Lower leg skin (tissue), 4 donors: Measurements from ENCODE around the gene SLC38A6. TPM values are rescaled to one million over a fixed set of nuclear protein-coding genes. Genes with fewer than 3 reads are reported as not detected.

Experiments used
- DNase-seq, 2 donors: peaks; one replicate each; pipeline ENCODE4 v3.0.0-alpha.2; 2019; ENCODE audit warnings: low spot score in 2 of 2
- H3K4me3 ChIP-seq: fragments of 200-600 bp; sonication (generic); 2 replicates; pipeline ENCODE4 v1.5.1; 2017; ENCODE audit warnings: mild to moderate bottlenecking, low read depth; ENCODE audit not compliant: poor library complexity, severe bottlenecking
- CTCF ChIP-seq, 3 donors: fragments of 450-650 bp; IDR thresholded peaks; one replicate each; pipeline ENCODE4 v1.5.1; 2016; ENCODE audit warnings: antibody characterized with exemption in 3 of 3, mild to moderate bottlenecking in 3 of 3, moderate library complexity in 2 of 3
- POLR2A ChIP-seq, 2 donors: fragments of 450-650 bp; IDR thresholded peaks; one replicate each; pipeline ENCODE4 v1.6.1; 2016 to 2017; ENCODE audit warnings: antibody characterized with exemption in 2 of 2, mild to moderate bottlenecking in 1 of 2, moderate library complexity in 1 of 2
- WGBS, 2 donors: methylation state at CpG; one replicate each; pipeline ENCODE4 v1.1.5; 2018; 5-methylcytosine and 5-hydroxymethylcytosine counted together
- intact Hi-C: fragments of 100-400 bp; cut with DNase I; formaldehyde crosslinking; loops from one replicate; pipeline ENCODE4 v1.15.0; 2023; ENCODE audit warnings: low total_unique reads
- total RNA-seq, 4 donors: library from RNA; depleted of rRNA; stranded (reverse); fragments of >200 nt; gene quantifications; one replicate each; pipeline ENCODE4 v1.1.0, GENCODE V29; 2016

Gene SLC38A6
- total RNA-seq, 4 donors from 2014 or later: 2.7 to 18.1 (median 9.1) TPM

DNA sequence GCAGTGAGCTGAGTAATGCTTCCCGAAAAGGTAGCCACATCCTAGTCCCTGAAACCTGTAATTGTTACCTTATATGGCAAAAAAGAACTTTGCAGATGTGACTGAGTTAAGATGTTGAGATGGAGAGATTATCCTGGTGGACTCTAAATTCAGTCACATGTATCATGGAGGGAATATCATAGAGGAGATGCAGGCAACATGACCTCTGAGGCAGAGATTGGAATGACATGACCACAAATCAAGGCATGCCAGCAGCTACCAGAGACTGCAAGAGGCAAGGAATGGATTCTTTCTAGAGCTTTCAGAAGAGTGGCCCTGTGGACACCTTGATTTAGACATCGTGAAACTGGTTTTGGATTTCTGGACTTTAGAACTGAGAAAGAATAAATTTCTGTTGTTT lies 18.5 kb downstream of the SLC38A6 start:
- DNase-seq: no peak
- no peak overlapping the region for H3K4me3 ChIP-seq
- intact Hi-C loops: no loop called here
- TF ChIP-seq CTCF (IDR thresholded peaks at IDR 0.05) (no peak), POLR2A (IDR thresholded peaks at IDR 0.05) (no peak)
- WGBS, 2 donors: 94 to 100% methylated on average over 2 of the region's 2 CpGs

DNA sequence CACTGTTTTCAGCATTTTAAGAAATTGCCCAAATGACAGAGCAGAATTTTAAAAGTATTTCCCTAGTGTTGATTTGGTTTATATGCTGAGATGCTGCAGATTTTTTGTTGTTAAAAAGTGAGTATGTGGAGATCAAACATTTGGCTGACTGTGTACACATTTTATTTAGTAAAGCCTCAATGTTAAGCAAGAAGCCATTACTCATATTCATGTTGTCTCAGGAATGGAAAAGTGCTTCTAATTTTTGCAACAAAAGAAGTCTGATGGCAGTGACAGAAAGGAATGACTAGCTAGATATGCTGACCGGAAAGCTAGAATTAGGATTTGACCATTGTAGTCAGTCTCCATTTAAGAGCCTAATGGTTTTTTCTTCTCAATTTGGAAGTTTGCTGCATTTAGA lies 22.5 kb downstream of the SLC38A6 start:
- 98 to 100% methylated on average over 1 of the region's 1 CpG for WGBS, 2 donors
- no peak overlapping the region for H3K4me3 ChIP-seq
- TF ChIP-seq CTCF (IDR thresholded peaks at IDR 0.05): no peak
- TF ChIP-seq POLR2A (IDR thresholded peaks at IDR 0.05): no peak
- intact Hi-C loops: no loop called here
- no peak for DNase-seq

DNA sequence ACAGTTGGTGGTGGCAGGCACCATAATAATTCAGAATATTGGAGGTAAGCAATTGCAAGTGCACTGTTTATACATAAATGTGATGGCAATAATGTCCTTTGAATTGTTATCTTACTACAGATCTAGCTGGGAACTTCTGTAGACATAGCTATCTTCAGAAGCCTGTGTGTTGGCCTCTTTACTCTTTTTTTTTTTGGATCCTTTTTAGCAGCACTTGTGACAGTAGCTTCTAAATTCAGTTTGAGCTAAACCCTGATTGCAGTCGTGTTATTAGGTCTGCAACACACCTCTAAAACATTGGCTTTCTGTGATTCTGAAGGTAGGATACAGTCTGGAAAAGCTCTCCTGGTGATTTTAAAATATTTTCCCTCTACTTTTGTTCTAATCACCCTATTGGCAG lies 38.5 kb downstream of the SLC38A6 start:
- no peak overlapping the region for H3K4me3 ChIP-seq
- TF ChIP-seq POLR2A (IDR thresholded peaks at IDR 0.05) (no peak), CTCF (IDR thresholded peaks at IDR 0.05) (no peak)
- intact Hi-C loops: no loop called here
- 81 to 84% methylated on average over 1 of the region's 1 CpG for WGBS, 2 donors
- DNase-seq: no peak

- intact Hi-C loops: no loop called here
- no peak for TF ChIP-seq POLR2A (IDR thresholded peaks at IDR 0.05)
- TF ChIP-seq CTCF (IDR thresholded peaks at IDR 0.05): peak in 1 of 3 donors; percentile 26
- H3K4me3 ChIP-seq: no peak overlapping the region
- WGBS, 2 donors: 53 to 58% methylated on average over 7 of the region's 7 CpGs
- peak; percentile 48 to 86 for DNase-seq
These were observed 44.5 kb downstream of the SLC38A6 start for GRCh38 chr14:61025251-61026223.

DNA sequence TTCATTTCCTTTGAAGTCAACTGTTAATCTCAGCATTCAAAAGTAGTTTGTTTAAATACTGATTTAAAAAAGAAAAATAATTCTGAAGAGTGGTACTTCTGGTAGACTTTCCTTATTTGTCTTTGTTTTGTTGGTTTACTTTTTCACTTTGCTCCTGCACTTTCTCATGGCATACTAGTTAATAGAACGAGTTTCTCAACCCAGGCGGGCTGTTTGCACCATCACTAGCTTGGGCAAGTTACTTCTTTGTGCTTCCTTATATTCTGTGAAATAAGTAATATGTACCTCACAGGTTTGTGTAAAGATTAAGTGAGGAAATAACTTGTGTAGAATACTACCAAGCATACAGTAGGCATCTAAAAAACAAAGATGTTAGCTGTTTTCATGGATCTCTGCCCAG lies 45.5 kb downstream of the SLC38A6 start:
- TF ChIP-seq CTCF (IDR thresholded peaks at IDR 0.05) (no peak), POLR2A (IDR thresholded peaks at IDR 0.05) (no peak)
- intact Hi-C loops: no loop called here
- no peak for DNase-seq
- WGBS, 2 donors: 90 to 98% methylated on average over 2 of the region's 2 CpGs
- H3K4me3 ChIP-seq: no peak overlapping the region
